Epithelial cell of esophagus (primary cell): ENCODE results near the gene SNRNP40.

ENCODE experiments used
- DNase-seq: peaks from one replicate; pipeline ENCODE4 v3.0.0; 2010; ENCODE audit warnings: low read depth
- H3K4me3 ChIP-seq: 2 replicates; pipeline ENCODE4 v1.5.1; 2011; ENCODE audit warnings: mild to moderate bottlenecking, low read length, control low read depth
- CTCF ChIP-seq: IDR thresholded peaks from 2 replicates; pipeline ENCODE4 v1.5.1; 2011; ENCODE audit warnings: low read depth, mild to moderate bottlenecking, low read length, control low read depth, inconsistent platforms; ENCODE audit not compliant: insufficient read depth; ENCODE audit errors: missing control alignments

Gene SNRNP40

GRCh38 chr1:31296486-31297276 lies at the start of gene SNRNP40, which contains the start of gene ZCCHC17:
Gene SNRNP40, minus strand, starts transcription at chr1:31296788. Its CDS starts 37 bp downstream, at chr1:31296751.
Gene ZCCHC17, plus strand, starts transcription at chr1:31297032. Its CDS starts 13,067 bp downstream, at chr1:31310099.
- peak; percentile 99 for DNase-seq
- TF ChIP-seq CTCF = peak; percentile 28
- H3K4me3 ChIP-seq = peak within 1 kb of the TSS; percentile 63

- no peak for TF ChIP-seq CTCF
- DNase-seq = no peak
- no peak overlapping the region for H3K4me3 ChIP-seq
Measured at GRCh38 chr1:31345635-31346034, 49.0 kb upstream of the SNRNP40 start.

GRCh38 chr1:31344503-31344902 lies 47.9 kb upstream of the SNRNP40 start:
- no peak for DNase-seq
- H3K4me3 ChIP-seq = no peak overlapping the region
- TF ChIP-seq CTCF = no peak

- no peak for TF ChIP-seq CTCF
- DNase-seq = no peak
- H3K4me3 ChIP-seq = no peak overlapping the region
Measured at GRCh38 chr1:31336687-31337467, 40.3 kb upstream of the SNRNP40 start.

GRCh38 chr1:31335007-31335406 lies 38.4 kb upstream of the SNRNP40 start:
- peak; percentile 58 for DNase-seq
- peak; percentile 73 for TF ChIP-seq CTCF
- H3K4me3 ChIP-seq = no peak overlapping the region

GRCh38 chr1:31327381-31327780 lies 30.8 kb upstream of the SNRNP40 start:
- DNase-seq = peak; percentile 84
- no peak for TF ChIP-seq CTCF
- no peak overlapping the region for H3K4me3 ChIP-seq

GRCh38 chr1:31326461-31326860 lies 29.9 kb upstream of the SNRNP40 start:
- no peak overlapping the region for H3K4me3 ChIP-seq
- DNase-seq = no peak
- no peak for TF ChIP-seq CTCF
